HG03064 (cell line): ENCODE measurements around the gene CCDC39.

ENCODE experiments used
- ATAC-seq: cut with Tn5 transposase; IDR thresholded peaks from one replicate; pipeline ENCODE4 v1.9.1; 2021; ENCODE audit warnings: low read depth; ENCODE audit not compliant: unreplicated experiment

The CCDC39 gene

DNA sequence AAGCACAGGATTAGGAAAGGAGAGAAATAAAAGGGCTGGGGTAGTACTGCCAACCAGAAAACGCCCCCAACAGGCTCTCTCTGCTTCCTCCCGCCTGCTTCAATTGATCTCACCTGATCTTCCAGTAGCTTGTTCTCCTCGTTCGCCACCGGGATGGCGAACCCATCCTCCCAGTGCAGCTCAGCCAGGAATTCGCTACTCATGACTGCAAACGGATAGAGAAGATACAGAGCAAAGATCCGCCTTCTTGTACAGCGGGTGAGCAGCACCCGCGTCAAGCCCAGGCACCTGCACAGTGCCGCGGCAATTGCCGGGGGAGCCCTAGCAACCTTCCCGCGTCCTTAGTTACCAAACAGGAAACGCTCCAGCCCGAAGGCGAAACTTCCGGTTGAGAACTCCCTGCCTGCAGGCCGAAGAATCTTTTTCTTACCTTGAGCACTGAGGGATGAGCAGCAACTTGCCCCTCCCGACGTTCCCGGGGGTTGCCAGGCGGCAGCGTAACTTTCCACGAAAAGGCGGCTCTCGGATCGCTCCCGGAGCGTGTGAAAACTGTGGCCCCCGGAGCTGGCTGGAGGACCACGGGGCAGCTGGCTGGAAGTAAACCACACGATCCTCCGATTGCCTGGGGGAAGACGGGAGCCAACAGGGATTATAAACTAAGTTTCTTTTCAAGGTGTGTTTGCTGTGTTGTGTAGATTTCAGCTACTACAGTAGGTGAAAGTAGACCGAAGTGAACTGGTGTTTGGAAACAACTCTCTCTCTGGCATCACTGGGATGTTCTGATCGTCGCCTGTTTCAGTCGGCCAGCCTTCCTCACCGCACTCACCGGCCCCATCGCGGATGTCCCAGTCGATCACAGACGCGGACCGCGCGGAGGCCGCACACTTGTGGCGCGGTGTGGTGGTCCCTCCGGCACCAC, at the start of gene CCDC39:
CCDC39 (minus strand) TSS at position 312 of the 919 bp plus-strand sequence; CDS start at position 203, 109 bp downstream.
- peak; percentile 98 for ATAC-seq

DNA sequence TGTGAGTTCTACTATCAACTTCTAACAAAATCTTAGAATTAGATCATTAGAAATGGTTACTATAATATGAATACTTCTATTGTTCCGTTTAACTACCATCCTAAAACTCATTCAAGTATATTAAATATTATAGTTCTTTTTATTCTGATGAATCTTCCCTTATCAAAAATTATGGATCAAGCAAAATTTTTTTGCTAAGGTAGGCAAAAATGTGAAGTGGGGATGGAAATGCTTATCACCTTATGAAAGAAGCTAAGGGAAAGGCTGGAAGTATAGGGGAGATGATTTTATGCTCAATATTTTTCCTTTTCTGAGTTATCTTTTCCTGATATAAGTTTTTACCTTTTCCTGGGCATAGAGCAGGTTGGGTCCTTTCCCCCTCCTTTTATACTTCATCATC, 40.7 kb upstream of the CCDC39 start:
- ATAC-seq, result no peak

DNA sequence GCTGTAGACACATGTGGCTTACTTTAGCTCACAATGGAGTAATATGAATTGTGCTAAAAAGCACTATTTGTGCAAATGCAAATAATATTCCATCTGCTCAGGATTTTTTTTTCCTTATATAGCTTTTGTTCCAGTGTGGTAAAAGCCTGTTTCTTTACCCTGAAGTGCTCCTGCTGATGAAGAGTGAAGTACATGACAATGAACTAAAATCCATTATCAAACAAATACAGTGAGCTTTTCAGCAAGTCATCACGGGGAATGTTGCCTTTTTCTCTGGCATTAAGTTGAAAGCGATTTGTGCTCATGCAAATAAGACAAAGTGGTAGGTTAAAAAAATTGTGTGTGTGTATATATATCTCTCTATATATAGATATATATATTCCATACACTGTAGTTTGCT, 28.6 kb upstream of the CCDC39 start:
- no peak for ATAC-seq

DNA sequence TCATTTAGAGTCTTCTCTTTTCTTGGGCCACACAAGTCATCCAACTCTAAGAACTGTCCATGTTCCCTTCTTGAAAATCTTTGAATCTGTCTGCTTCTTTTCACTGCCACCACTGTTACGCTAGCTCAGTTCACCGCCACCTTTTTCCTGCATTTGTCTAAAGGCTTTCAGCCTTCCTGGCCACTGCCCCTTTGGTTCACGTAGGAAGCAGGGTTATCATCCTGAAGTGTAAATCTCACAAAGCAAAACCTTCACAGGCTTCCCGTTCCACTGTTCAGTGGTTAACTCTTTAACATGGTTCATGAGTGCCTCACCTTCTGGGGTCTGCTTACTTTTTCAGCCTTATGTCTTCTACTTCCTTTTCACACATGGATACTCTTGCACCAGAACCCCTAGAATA, 26.3 kb upstream of the CCDC39 start:
- no peak for ATAC-seq

DNA sequence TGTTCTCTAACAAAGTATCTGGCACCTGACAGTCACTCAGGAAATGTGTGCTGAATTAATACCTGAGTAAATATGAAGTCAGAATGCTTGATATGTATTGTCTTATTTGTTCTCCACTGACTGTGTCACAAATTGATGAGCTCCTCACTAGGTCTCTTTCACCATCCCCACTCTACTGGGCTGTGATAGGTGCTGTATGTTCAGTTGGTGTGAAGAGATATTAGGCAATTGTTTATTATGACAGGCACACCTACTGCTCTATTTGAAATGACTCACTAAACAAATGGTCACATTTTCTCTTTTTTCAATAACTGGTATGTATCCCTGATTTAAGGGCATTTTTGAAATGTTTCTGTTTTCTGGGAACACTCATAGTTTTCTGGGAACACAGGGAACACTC, 25.2 kb upstream of the CCDC39 start:
- ATAC-seq, result no peak

DNA sequence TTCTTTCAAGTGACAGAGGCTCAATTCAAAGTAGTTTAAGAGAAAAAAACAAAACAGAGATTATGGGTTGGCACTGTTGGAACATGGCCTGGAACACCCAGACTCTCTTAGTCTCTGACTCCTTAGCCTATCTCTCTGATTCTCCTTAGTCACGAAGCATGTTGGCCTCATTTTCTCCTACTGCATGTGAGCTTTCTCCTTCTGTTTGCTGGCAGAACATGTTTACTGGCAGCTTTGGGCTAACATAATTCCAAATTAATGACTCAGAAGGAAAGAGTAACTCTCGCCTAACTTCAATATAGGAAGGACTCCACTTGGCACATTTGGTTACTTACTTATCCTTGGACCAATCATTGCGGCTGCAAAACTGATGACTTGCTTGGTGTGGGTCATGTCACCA, 21.7 kb upstream of the CCDC39 start:
- no peak for ATAC-seq

DNA sequence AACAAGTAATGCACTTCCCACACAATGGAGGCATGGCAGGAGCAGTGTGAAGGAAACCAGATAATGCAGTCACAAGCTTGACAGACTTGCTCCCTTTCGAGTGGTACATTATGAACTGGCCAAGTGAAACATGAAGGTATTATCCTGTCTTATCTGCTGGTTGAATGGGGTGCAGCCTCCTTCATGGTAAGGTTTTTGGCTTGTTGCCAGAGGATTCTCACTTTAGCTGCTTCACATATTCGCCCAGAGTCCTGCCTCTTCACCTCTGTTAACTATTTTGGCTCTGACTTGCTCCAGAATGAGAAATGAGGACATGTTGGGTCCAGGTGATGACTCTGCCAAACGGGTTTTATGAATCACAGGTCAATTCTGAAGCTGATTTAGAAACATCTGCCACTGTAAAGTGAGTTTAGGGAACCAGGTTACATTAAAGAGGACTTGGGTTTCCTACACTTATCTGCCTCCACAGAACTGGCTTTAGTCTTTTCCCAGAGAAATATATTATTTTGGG, 19.5 kb upstream of the CCDC39 start:
- ATAC-seq, result no peak

DNA sequence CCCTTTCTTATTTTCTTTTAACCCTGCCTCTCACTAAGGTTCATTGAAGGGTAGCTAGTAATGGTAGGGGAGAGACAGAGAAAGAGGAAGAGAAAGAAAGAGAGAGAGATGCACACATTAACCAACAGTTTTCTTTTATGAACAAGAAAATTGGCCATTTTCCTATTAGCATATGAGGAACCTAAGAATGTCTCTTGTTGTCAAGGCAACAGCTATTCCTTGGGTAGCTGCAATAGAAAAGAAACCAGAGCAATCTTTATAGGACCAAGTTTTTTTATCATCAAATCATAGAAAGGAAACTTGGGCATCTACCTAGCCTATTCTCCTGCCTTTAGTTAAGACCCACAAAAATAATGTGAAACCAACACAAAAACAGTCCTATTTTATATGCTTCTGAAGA, 15.0 kb upstream of the CCDC39 start:
- ATAC-seq, result no peak

DNA sequence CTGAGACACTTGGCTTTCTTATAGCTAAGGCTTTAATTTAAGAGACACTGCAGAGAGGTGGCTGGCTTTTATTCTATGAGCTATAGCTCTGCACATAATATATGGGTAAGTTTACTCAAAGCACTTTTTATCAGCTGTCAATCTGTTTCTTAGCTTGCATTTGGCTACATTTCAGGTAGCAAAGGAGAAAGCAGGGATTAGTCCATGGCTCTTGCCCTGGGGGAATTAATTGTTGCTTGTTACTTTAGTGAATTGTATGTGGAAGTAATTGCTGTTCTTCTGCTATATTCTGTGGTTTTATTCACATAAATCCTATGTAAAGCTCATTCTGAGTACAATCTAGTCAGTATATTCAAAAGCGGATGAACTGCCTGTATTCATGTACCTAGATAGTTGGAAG, 14.4 kb upstream of the CCDC39 start:
- ATAC-seq, result no peak

DNA sequence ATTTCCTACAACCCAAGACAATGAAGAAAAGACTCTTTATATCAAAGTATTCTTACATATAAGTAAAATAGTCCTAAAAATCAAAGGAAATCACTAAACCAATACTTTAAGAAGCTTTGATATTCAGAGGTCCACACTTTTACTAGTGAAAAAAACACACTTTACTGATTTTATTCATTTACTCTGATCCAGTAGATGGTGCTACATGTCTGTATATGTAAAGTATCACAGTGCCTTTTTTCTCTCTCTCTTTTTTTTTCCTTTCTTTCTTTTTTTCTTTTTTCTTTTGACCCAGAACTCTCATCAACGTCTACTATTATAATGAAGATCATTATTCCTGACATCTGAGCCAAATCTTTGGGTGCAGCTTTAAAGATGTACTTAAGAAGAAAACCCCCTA, 10.8 kb upstream of the CCDC39 start:
- ATAC-seq, result no peak

DNA sequence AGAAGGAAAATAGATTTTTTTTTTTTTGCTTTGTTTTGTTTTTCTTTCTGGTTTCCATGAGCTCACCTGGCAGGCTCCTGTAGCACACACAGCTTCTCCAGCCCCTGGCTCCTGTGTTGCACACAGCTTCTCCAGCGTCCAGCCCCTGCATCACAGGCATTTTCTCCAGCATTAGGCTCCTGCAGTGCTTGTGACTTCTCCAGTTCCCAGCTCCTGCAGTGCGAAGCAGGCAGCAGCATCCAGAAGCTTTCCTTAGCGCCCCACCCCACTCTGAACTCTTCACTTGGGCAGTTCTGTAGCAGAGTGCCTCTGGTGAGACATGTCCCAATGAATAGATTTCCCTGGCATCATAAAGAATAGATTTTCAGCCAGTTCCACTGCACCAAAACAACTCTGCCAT, 5.5 kb upstream of the CCDC39 start:
- ATAC-seq, result no peak

DNA sequence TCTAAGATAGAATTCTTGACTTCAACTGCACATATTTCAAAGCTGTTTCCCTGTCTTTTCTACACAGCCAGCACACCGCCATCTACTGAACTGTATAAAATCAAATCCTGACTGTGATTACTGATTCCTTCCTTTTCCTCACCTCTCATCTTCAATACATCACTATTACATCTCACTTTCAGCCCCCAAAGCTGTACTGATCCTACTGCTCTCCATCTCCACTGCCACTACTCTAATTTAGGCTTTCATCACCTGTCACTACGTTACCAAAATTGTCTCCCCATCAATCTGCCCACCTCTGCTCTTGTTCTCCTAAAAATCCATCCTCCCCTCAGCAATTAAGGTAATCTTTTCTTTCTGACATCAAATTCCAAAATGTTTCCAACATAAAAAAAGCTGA, 4.5 kb upstream of the CCDC39 start:
- no peak for ATAC-seq

DNA sequence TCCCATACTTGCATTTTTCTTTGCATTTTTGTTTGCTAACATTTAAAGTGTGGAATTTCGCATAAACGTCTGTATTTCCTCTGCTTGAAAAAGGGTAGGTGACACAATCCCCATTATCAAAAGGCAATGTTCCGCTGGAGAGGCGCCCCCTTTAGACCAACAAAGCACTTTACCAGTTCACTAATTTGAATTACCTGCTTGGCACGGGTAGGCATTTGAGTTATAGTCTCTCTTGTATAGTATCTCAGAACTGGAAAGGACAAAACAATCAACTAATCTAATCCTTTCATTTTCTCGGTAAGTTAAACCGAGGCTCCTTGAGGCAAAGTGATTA, 775 bp upstream of the CCDC39 start:
- peak; percentile 35 for ATAC-seq

DNA sequence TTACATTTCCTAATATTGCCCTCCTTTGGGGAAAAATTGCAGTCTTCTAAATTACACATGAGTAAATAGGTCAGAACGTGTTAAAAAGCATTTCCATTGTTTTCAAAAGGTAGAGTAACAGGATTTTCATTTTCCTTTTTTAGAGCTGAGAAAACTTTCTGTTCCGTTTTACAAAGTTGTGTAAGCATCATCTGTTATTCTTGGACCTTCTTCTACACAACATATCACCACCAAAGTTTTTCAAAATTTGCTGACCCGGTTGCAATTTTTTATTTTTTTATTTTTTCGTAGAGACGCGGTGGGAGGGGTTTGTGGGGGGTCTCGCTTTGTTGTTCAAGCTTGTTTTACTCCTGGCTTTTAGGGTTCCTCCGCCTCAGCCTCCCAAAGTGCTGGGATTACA, 1.1 kb downstream of the CCDC39 start:
- ATAC-seq, result no peak

DNA sequence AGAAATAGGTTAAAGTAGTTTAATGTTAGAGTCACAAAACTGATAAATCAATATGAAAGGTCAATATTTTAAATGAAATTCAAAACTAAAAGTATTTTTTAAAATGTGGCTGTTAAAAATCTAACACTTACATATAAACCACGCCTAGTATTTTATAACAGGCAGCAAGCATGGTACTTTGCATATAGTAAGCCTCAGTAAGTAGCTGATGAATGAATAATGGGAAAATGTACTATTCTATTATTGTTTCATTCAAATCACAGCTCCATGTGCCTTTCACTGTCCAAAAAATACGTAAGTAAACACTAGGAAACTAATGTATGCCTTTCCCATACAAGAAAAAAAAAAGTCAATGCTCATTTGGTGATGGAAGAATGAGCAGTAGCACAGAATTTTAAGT, 17.8 kb downstream of the CCDC39 start:
- no peak for ATAC-seq

DNA sequence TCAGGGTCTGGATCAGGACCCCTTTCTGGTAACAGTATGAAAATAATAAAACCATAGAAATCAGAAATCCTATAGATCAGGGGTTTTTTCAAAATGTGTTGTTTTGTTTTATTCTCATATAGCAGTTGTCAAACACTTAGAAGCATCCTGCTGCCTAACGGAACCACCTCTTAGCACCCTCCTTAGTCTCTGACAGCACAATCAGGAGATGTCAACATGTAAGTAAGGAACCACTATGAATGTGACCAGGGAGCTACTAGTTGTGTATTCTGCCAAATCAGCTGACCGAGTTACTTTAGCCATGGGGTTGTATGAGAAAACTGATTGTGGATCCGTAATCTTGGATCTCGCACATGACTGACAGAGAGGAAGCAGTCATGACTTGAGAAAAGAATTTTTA, 22.2 kb downstream of the CCDC39 start:
- no peak for ATAC-seq

DNA sequence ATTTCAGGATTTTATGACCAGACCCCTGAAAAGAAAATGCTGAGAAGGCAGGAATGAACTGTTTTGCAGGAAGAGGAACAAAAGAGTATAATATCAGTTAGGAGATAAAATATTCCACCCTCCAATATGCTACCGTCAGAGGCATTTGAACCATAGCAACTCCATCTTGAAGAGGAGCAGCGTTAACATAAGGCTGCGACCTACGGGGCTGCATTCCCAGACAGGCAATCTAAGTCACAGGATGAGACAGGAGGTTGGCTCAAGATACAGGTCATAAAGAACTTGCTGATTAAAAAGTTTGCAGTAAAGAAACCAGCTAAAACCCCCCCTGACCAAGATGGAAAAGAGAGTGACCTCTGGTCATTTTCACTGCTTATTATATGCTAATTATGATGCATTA, 22.9 kb downstream of the CCDC39 start:
- ATAC-seq, result no peak

DNA sequence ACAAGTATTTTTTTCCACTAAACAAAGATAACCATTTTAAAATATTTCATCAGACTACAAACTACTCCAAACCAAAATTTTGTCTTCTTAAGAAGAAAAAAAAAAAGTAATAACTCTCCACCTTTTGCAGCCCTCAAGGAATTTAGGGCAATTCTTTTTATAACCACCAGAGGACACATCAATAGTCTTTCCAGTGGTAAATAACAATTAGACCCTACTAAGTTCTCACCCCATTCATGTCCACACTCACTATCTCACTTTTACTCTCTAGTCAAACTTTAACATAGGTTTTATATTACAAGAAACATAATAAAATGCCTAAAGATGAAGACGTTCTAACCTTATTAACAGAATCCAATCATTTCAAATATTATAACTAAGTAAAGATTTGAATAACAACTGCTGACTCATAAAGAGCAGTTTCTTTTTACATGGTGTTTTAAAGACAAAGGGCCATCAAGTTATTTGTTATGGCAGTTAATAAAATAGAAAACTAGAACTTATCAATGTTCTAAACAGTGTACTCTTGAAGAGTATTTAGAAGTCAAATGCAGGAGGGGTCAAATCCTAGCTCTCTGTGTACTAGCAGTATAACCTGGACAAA, 33.0 kb downstream of the CCDC39 start:
- ATAC-seq, result peak; percentile 63

DNA sequence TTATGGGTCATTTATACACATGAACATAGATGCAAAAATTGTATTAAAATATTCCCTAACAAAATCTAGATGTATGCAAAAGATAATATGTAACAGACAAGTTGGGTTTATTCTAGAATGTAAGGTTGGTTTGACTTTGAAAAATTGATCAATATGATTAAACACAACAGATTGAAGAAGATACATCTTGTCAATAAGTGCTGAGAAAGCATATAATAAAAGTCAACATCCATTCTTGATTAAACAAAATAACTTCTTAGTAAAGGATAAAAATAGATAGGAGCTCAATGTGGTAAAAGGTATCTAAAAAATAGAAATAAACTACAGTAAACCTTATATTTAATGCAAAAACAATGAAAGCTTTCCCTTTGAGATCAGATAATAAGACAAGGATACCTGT, 38.3 kb downstream of the CCDC39 start:
- no peak for ATAC-seq

DNA sequence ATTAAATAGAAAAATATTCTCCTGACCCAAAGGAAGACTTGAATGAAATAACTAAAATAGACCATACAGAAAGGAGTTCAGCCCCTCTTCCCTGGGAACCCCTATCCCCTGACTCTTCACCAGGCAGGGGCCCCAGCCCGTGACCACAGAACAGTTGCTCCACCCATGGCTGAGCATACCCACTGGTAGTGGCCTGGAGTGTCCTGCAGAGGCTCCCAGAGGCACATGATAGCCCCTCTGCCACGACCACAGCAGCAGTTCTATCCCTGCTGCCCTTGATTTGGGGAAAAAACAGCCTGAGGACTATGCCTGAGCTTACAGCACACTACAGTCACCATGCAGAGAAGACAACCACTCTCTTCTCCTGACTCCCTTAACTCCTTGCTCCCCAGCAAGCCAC, 45.6 kb downstream of the CCDC39 start:
- no peak for ATAC-seq

DNA sequence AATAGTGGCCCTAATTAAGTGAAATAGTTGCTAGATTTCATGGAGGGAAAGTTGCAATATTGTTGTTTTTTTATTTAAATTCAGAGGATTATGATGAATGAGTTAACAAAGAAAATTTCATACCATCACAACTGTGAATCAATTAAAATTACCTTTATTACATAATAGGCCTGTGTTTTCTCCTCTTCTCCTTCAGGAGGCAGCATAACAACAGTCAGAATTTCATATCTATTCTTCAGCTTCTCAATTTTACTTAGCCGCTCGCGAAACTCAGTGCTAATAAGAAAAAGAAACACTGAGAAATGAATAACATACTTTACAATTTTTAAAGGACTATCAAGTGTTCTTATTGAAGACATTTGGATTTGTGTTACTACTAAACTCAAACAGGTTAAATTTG, 48.0 kb downstream of the CCDC39 start:
- ATAC-seq, result no peak

DNA sequence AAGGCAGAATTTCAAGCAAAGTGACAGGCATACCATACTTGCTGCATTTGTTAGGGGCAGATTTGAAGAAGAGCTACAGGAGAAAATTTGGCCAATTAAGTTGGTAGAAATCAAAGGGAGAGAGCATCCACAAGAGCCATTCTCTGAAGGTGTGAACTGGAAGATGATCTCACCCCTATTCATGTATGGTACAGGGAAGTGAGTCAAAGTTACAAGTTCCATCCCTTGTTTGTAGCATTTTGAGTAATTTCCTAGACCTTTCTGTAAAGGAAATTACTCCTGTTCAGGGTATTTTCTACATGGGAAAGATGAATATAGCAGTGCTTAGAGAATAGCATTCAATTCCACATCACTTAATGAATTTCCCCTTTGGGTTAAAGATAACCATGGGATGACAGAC, 48.9 kb downstream of the CCDC39 start:
- no peak for ATAC-seq
